ENCODE measurements around the gene TRAFD1.

Gene TRAFD1

GRCh38 chr12:112188130-112188830 is 62.9 kb downstream of the TRAFD1 start:
- no peak for DNase-seq
- peaks cover 32% of the 10 kb centered on the region for H3K36me3 ChIP-seq (replicated peaks)
- in situ Hi-C loops (cut with HindIII; ENCODE audit: low pct_ligation_motif_present, low sequenced_read_pairs): no loop called here
- no peak overlapping the region for H3K27ac ChIP-seq
- H3K4me3 ChIP-seq (ENCODE audit: low read depth, low read length): no peak overlapping the region
- H3K27me3 ChIP-seq (replicated peaks): no peaks in the 10 kb centered on the region
- TF ChIP-seq CTCF (IDR thresholded peaks at IDR 0.05; ENCODE audit: low read depth, low read length, missing control alignments): no peak

- no peak for TF ChIP-seq CTCF (IDR thresholded peaks at IDR 0.05; ENCODE audit: low read depth, low read length, missing control alignments)
- no peak for DNase-seq
- Histone ChIP-seq H3K27me3 (replicated peaks) (no peaks in the 10 kb centered on the region), H3K36me3 (replicated peaks) (peaks cover 36% of the 10 kb centered on the region), H3K27ac (no peak overlapping the region), H3K4me3 (ENCODE audit: low read depth, low read length) (no peak overlapping the region)
- in situ Hi-C loops (cut with HindIII; ENCODE audit: low pct_ligation_motif_present, low sequenced_read_pairs): no loop called here
Observed at GRCh38 chr12:112190231-112191025, 65.1 kb downstream of the TRAFD1 start.

- H3K27me3 ChIP-seq (replicated peaks): no peaks in the 10 kb centered on the region
- H3K27ac ChIP-seq: no peak overlapping the region
- TF ChIP-seq CTCF (IDR thresholded peaks at IDR 0.05; ENCODE audit: low read depth, low read length, missing control alignments): no peak
- no peak for DNase-seq
- H3K4me3 ChIP-seq (ENCODE audit: low read depth, low read length): no peak overlapping the region
- H3K36me3 ChIP-seq (replicated peaks): peaks cover 38% of the 10 kb centered on the region
- in situ Hi-C loops (cut with HindIII; ENCODE audit: low pct_ligation_motif_present, low sequenced_read_pairs): no loop called here
Observed at GRCh38 chr12:112191201-112191600, 65.8 kb downstream of the TRAFD1 start.

GRCh38 chr12:112191840-112192321 is 66.5 kb downstream of the TRAFD1 start:
- in situ Hi-C loops (cut with HindIII; ENCODE audit: low pct_ligation_motif_present, low sequenced_read_pairs): no loop called here
- Histone ChIP-seq H3K4me3 (ENCODE audit: low read depth, low read length) (no peak overlapping the region), H3K27ac (no peak overlapping the region), H3K27me3 (replicated peaks) (no peaks in the 10 kb centered on the region), H3K36me3 (replicated peaks) (peaks cover 38% of the 10 kb centered on the region)
- DNase-seq: no peak
- no peak for TF ChIP-seq CTCF (IDR thresholded peaks at IDR 0.05; ENCODE audit: low read depth, low read length, missing control alignments)

- no peaks in the 10 kb centered on the region for H3K27me3 ChIP-seq (replicated peaks)
- no peak for DNase-seq
- H3K4me3 ChIP-seq (ENCODE audit: low read depth, low read length): no peak overlapping the region
- in situ Hi-C loops (cut with HindIII; ENCODE audit: low pct_ligation_motif_present, low sequenced_read_pairs): no loop called here
- TF ChIP-seq CTCF (IDR thresholded peaks at IDR 0.05; ENCODE audit: low read depth, low read length, missing control alignments): no peak
- no peak overlapping the region for H3K27ac ChIP-seq
- peaks cover 38% of the 10 kb centered on the region for H3K36me3 ChIP-seq (replicated peaks)
Observed at GRCh38 chr12:112192475-112192874, 67.1 kb downstream of the TRAFD1 start.

All from brain microvascular endothelial cell (primary cell).